Breast epithelium (tissue), 3 donors: ENCODE data around the gene MED31.

Source experiments
- POLR2A ChIP-seq: fragments of 450-650 bp; IDR thresholded peaks from one replicate; pipeline ENCODE4 v1.6.1; 2016; ENCODE audit warnings: antibody characterized with exemption, mild to moderate bottlenecking, moderate library complexity
- TF ChIP-seq, protein P1 (sequence below), 3 donors: fragments of 450-650 bp; IDR thresholded peaks; one replicate each; pipeline ENCODE4 v1.5.1; 2016 to 2017; ENCODE audit warnings: antibody characterized with exemption in 3 of 3, mild to moderate bottlenecking in 3 of 3, moderate library complexity in 3 of 3

DNA sequence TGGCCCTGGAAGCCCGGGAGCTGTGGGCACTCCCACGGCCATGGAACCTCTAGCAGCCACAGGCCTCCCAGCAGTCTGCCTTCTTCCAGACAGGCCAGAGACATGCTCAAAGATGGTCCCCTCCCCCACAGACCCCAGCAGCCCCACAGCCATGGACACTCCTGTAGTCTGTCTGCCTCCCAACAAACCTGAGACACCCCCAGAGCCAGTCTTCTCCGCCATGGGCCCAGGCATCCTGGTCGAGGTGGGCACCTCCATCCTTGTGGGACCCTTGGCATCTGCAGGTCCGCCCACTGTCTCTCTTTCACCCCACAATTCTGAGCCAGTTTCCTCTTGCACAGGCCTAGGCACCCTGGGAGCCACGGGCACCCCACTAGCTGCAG, 14.0 kb downstream of the MED31 start:
- TF ChIP-seq, protein P1, sequence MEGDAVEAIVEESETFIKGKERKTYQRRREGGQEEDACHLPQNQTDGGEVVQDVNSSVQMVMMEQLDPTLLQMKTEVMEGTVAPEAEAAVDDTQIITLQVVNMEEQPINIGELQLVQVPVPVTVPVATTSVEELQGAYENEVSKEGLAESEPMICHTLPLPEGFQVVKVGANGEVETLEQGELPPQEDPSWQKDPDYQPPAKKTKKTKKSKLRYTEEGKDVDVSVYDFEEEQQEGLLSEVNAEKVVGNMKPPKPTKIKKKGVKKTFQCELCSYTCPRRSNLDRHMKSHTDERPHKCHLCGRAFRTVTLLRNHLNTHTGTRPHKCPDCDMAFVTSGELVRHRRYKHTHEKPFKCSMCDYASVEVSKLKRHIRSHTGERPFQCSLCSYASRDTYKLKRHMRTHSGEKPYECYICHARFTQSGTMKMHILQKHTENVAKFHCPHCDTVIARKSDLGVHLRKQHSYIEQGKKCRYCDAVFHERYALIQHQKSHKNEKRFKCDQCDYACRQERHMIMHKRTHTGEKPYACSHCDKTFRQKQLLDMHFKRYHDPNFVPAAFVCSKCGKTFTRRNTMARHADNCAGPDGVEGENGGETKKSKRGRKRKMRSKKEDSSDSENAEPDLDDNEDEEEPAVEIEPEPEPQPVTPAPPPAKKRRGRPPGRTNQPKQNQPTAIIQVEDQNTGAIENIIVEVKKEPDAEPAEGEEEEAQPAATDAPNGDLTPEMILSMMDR (IDR thresholded peaks at IDR 0.05): no peak
- no peak for TF ChIP-seq POLR2A
